Activated CD4-positive, alpha-beta T cell treated with anti-CD3 and anti-CD28 coated beads, Interleukin-2, Interleukin-6, amounts not matched to agents 100 ng/mL and 50 ng/mL, durations not matched to agents 16 hours and 8 hours (primary cell): ENCODE data around the gene UTP3.
A peak's percentile ranks its signal among the peaks of the same experiment; 100 is the strongest.
"Not testable (repeated sequence)": the region's sequence is repeated elsewhere in the genome, so short reads cannot be mapped to it uniquely, and the experiment has no call there.

ENCODE experiments used
- DNase-seq: peaks from one replicate; pipeline ENCODE4 v3.0.0-alpha.2; 2020

The UTP3 gene

GRCh38 chr4:70687392-70687791, 940 bp upstream of the UTP3 start:
- DNase-seq = peak; percentile 11

GRCh38 chr4:70688795-70689231, 481 bp downstream of the UTP3 start:
- no peak for DNase-seq

- no peak for DNase-seq
These were observed 3.3 kb downstream of the UTP3 start for GRCh38 chr4:70691661-70692060.

- not testable (repeated sequence) for DNase-seq
These were observed 6.3 kb downstream of the UTP3 start for GRCh38 chr4:70694633-70695032.

GRCh38 chr4:70698435-70698834, 10.1 kb downstream of the UTP3 start:
- not testable (repeated sequence) for DNase-seq

DNA sequence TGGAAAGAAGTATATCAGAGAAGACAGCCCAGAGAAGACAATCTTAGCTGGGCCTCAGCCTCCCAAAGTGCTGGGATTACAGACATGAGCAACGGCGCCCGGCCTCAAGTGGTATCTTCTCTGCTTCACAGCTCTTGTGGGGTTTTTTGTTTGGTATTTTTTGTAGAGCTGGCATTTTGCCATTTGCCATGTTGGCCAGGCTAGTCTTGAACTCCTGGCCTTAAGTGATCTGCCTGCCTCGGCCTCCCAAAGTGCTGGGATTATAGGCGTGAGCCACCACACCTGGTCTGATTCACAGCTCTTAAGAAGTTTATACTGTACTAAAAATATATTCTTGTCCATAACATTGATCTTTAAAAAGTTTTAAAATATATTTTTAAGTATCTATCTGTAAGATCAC, 12.4 kb downstream of the UTP3 start:
- DNase-seq = no peak

GRCh38 chr4:70701271-70701670, 12.9 kb downstream of the UTP3 start:
- DNase-seq = no peak

DNA sequence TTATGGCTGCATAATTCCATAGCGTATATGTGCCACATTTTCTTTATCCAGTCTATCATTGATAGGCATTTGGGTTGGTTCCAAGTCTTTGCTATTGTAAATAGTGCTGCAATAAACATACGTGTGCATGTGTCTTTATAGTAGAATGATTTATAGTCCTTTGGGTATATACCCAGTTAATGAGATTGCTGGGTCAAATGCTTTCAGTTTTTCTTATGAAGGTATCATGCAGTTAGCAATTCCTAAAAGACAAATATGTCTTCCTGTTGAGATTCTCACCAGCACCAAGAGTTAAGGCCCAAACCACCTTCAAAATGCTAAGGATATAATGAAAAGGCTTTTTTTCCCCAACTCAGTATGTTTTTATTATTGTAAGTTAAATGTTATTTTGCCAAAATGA, 14.3 kb downstream of the UTP3 start:
- not testable (repeated sequence) for DNase-seq

GRCh38 chr4:70703619-70704214, 15.4 kb downstream of the UTP3 start:
- DNase-seq = peak; percentile 13

- DNase-seq = peak; percentile 66
These were observed 16.0 kb downstream of the UTP3 start for GRCh38 chr4:70704215-70704930.

GRCh38 chr4:70704931-70705182, 16.5 kb downstream of the UTP3 start:
- DNase-seq = no peak

GRCh38 chr4:70705183-70706043, 17.1 kb downstream of the UTP3 start:
- DNase-seq = peak; percentile 80

GRCh38 chr4:70706044-70706461, 17.7 kb downstream of the UTP3 start:
- DNase-seq = no peak

DNA sequence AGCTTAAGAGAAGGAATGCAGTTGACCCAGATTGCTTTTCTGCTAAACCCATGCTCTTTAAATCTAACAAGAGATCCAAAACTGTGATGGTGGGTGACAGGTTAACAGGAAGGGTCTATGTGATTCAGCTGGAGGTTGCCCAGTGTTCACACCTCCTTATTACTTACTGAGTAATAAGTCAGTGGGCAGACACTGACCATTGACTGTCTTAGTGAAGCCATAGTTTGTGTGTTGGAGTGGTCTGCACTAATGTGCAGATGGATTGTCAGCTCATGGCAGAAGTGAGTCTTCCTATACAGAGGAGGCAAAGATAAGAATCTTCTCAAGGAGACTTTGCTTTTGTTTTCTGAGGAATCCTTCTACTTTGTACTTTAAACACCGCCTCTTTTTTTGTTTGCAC, 18.2 kb downstream of the UTP3 start:
- no peak for DNase-seq

DNA sequence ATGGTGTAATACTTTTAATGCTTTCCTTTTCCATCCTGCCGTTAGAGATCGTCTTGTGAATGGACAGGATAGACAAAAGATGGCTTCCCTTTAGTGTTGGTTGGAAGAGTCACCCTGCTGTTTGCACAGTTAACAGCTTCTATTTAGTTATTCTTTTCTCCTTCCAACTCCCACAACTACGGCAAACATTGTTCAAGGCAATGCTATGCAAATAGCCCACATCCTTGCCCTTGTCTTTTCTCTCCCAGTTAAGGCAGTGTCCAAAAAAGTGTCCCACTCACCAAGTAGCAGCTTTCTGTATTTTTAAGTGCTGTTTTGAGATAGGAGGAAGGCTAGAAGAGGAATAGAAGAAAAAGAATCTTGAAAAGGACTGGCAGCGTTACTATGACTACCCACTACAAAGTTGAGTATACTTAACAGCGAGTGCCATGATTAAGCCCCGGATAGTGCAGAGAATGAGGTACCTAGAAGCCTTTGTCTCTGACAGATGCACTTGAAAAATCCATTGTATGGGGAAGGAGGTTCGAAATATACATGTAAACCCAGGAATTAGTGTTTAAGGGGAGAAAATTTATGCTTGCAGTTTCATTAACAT, 21.4 kb downstream of the UTP3 start:
- DNase-seq = no peak

DNA sequence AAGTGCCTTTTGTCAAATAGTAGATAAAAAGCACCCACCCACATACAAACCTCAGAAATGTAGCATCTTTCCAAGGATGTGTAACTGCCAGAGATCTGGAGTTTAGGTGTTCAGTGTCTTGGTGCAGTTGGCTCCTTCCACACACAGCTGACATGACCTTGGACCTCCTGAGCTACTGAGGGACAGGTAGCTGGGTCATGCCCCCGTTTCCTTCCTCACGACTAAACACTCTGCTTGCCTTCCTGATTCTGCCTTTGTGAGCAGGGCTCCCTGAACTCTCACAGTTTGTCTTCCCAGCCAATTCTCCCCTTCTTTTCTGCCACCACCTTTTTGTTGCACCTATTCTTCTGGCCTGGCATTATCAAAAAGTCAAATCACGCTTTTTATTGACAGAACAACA, 23.3 kb downstream of the UTP3 start:
- no peak for DNase-seq

- DNase-seq = no peak
These were observed 23.8 kb downstream of the UTP3 start for GRCh38 chr4:70712150-70712549.

DNA sequence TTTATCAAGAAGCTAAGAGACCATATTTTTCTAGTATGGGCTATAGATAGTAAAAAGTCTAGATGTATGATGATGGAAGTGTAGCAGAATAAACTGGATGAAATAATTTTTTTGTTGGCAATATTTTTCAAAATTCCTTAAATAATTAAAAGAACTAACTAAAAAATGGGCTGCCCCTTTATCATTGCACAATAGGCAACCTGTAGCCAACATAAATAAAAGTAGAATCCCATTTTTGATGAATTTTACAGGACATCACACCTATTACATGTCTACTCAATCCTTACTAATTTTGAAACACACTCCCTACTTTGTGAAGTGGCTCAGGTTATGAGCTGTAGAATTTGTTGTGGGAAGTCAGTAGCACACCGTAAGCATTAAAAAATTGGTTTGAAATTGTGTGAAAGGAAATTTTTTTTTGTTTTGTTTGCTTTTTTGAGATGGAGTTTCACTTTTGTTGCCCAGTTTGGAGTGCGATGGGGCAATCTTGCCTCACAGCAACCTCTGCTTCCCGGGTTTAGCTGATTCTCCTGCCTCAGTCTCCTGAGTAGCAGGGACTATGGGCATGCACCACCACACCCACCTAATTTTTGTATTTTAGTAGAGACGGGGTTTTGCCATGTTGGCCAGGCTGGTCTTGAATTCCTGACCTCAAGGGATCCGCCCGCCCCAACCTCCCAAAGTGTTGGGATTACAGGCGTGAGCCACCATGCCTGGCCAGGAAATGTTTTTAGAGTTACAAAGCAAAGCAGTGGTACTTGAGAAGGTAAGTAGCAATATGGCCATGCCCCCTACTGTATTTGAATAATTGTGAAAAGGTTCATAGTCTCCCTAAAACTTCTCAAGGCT, 24.5 kb downstream of the UTP3 start:
- no peak for DNase-seq

DNA sequence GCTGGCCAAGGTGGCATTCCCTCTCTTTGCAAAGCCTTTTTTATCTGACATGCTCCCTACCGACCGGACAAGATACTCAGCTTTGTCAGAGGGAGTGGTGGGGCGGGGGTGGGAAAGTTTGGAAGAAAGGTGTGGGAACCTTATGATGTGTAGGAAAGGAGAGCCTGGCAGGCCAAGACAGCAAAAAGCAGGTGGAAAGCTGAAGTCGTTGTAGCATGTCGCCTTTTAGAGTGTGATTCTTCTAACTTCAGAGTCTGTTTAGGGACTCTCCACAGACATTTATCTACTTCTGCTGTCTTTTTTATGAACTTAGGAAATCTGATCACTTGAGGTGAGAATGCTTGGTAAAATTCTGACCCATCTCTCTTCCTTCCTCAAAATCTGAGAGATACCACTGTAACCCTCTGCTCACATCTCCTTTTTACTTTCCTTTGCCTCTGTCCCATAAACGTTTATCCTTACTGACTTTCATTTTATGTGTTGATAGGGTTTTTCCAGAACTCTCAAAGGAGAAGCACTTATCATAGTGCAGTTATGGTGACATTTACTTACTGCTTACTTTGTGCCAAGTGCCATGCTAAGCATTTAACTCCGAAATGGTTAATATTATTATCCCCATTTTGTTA, 25.2 kb downstream of the UTP3 start:
- no peak for DNase-seq

DNA sequence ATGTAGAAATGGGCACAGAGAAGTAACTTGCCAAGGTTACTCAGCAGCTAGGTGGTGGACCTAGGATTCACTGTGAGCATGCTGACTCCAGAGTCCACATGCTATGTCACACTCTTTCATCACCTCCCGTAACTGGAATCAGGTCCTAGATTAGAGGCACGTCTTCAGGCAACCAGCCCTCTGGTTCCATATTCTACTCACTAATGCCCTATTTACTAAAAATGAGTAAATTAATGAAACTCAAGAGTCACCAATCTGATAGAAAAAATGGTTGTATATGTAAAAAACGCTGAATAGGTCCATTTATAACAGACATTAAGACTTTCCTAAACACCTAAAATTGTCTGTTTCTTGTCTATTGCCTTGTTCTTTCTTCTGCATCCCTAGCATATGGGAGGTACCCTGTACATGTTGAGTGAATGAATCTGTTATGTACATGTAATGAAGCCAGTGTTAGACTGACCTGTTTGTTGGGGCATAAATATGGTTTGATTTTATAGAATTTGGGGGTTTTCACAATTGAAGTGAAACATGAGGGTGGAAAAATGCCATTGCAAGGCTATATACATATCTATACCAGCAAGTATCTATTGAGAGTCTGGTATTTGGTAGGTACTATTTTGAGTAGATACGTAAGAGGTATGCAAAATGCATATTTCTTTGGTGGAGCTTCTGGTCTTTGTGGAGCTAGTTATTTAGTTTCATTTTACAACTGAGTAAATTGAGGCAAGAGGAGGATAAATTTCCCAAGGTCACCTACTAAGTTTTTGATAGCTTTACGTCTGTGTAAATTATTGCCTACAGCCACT, 26.0 kb downstream of the UTP3 start:
- no peak for DNase-seq

DNA sequence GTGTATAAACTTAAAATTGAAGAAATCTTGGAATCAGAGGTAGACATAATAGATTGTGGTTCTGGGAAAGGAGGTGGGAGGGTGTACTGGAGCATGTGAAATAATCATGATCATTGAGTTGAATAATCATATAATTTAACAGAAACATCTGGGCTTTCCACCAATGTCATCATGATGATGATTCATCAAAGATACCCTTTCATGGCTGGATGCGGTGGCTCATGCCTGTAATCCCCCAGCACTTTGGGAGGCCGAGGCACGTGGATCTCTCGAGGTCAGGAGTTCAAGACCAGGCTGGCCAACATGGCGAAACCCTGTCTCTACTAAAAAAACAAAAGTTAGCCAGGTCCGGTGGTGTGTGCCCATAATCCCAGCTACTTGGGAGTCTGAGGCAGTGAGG, 26.8 kb downstream of the UTP3 start:
- DNase-seq = no peak
